Sigmoid colon (tissue), 7 donors: Measurements from ENCODE around the gene EHMT2. TPM values are rescaled to one million over a fixed set of nuclear protein-coding genes. Genes with fewer than 3 reads are reported as not detected.
A peak's percentile ranks its signal among the peaks of the same experiment; 100 is the strongest.

ENCODE experiments used
- DNase-seq: peaks from one replicate; pipeline ENCODE4 v3.0.0-alpha.2; 2019
- H3K27ac ChIP-seq, 4 donors: fragments of 200-600 bp; sonication (generic); one replicate each; pipeline ENCODE4 v1.5.1; 2016 to 2019; ENCODE audit warnings: mild to moderate bottlenecking in 1 of 4
- H3K27me3 ChIP-seq, 3 donors: fragments of 200-600 bp; sonication (generic); one replicate each; pipeline ENCODE4 v1.5.1; 2019; ENCODE audit warnings: mild to moderate bottlenecking in 1 of 3
- H3K36me3 ChIP-seq, 4 donors: fragments of 200-600 bp; sonication (generic); one replicate each; pipeline ENCODE4 v1.5.1; 2016 to 2019
- H3K4me1 ChIP-seq, 4 donors: fragments of 200-600 bp; sonication (generic); one replicate each; pipeline ENCODE4 v1.5.1; 2017 to 2019
- H3K4me3 ChIP-seq, 4 donors: fragments of 200-600 bp; sonication (generic); one replicate each; pipeline ENCODE4 v1.5.1; 2017 to 2019; ENCODE audit warnings: mild to moderate bottlenecking in 2 of 4, moderate library complexity in 1 of 4
- H3K9me3 ChIP-seq, 4 donors: fragments of 200-600 bp in 3 of 4; sonication (generic) in 3 of 4; one replicate each; pipeline versions ENCODE4 v1.5.1 to v1.6.1; 2013 to 2019
- EP300 ChIP-seq, 4 donors: sonication (generic); formaldehyde crosslinking; IDR thresholded peaks; one replicate each; pipeline ENCODE4 v1.6.1; 2017; ENCODE audit warnings: antibody characterized with exemption in 4 of 4
- POLR2A ChIP-seq, 2 donors: fragments of 450-650 bp; IDR thresholded peaks; one replicate each; pipeline ENCODE4 v1.6.1; 2016; ENCODE audit warnings: antibody characterized with exemption in 2 of 2, mild to moderate bottlenecking in 2 of 2, moderate library complexity in 2 of 2
- POLR2AphosphoS5 ChIP-seq, 4 donors: sonication (generic); formaldehyde crosslinking; IDR thresholded peaks; one replicate each; pipeline ENCODE4 v1.6.1; 2017; ENCODE audit warnings: antibody characterized with exemption in 4 of 4
- WGBS, 2 donors: extraction: QIAGEN DNeasy Blood & Tissue Kit; methylation state at CpG; one replicate each; pipeline ENCODE4 v1.1.7; 2013; 5-methylcytosine and 5-hydroxymethylcytosine counted together
- intact Hi-C: fragments of 100-400 bp; cut with DNase I; formaldehyde crosslinking; loops from one replicate; pipeline ENCODE4 v1.15.1; 2023
- polyA plus RNA-seq, 3 donors: library from polyadenylated mRNA; stranded (reverse); fragments of 200-250 nt; gene quantifications; one replicate each; pipeline ENCODE4 v1.2.3, GENCODE V29; 2013
- total RNA-seq, 4 donors: library from RNA; depleted of rRNA; stranded (reverse); fragments of >200 nt; gene quantifications; one replicate each; pipeline ENCODE4 v1.1.0, GENCODE V29; 2016
- TF ChIP-seq, protein P1 (sequence below), 4 experiments: fragments of 450-650 bp in 3 of 4; fragments of 200-600 bp in 1 of 4; IDR thresholded peaks; one replicate each; pipeline ENCODE4 v1.5.1; 2016 to 2019; ENCODE audit warnings: antibody characterized with exemption in 4 of 4, mild to moderate bottlenecking in 3 of 4, moderate library complexity in 2 of 4
- donor health status: healthy with polysubstance abuse.
- donor health status: Bipolar disorder and iron deficiency.
- donor health status: healthy.

Gene EHMT2
- total and polyA plus RNA-seq, 7 donors, result 11.8 to 45.0 (median 33.2) TPM

DNA sequence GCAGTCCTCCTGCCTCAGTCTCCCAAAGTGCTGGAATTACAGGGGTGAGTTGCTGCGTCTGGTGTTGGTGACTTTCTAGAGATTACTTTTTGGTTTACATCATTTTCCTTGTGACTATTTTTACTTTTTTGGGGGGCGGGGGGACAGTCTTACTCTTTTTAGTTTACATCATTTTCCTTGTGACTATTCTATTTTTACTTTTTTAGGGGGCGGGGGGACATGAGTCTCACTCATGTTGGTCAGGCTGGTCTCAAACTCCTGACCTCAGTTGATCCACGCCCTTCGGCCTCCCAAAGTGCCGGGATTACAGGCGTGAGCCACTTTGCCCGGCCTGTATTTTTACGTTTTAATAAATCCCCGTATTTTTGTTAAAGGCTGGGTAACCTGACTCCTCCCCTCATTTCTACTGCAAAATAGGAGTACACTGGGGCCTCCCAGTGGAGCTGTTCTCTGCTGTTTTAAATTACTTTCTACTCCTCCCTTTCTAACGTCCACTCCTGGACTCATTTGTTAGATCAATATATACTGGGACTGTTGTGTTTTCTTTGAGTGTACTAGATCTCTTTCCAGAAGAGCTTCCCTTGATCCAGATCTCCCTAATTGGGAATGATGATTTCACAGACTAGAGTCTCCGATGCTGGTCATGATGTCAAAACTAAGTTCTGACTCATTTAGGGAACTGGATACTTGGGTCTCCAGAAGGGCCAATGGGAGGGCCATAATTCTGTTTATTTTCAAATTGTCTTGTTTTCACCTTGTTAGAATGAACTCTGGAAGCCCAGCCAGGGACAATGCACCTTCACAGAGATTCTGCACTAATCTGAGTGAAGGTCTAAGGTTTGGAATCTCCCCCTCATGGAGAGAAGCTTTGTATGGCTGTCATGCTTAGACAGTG is 60.8 kb downstream of the EHMT2 start:
- no peak for TF ChIP-seq POLR2AphosphoS5 (IDR thresholded peaks at IDR 0.05)
- no peak for TF ChIP-seq POLR2A (IDR thresholded peaks at IDR 0.05)
- TF ChIP-seq, protein P1, sequence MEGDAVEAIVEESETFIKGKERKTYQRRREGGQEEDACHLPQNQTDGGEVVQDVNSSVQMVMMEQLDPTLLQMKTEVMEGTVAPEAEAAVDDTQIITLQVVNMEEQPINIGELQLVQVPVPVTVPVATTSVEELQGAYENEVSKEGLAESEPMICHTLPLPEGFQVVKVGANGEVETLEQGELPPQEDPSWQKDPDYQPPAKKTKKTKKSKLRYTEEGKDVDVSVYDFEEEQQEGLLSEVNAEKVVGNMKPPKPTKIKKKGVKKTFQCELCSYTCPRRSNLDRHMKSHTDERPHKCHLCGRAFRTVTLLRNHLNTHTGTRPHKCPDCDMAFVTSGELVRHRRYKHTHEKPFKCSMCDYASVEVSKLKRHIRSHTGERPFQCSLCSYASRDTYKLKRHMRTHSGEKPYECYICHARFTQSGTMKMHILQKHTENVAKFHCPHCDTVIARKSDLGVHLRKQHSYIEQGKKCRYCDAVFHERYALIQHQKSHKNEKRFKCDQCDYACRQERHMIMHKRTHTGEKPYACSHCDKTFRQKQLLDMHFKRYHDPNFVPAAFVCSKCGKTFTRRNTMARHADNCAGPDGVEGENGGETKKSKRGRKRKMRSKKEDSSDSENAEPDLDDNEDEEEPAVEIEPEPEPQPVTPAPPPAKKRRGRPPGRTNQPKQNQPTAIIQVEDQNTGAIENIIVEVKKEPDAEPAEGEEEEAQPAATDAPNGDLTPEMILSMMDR (IDR thresholded peaks at IDR 0.05), result no peak
- TF ChIP-seq EP300 (IDR thresholded peaks at IDR 0.05), result no peak
- 9 to 14% methylated on average over 12 of the region's 12 CpGs for WGBS, 2 donors
- peaks cover 18 to 51% (median 34%) of the 10 kb centered on the region in 4 donors for H3K36me3 ChIP-seq
- H3K4me3 ChIP-seq, result peak overlapping the region in 3 of 4 donors; percentile 66 to 85 (median 83)
- no peak for DNase-seq
- H3K27ac ChIP-seq, result peak overlapping the region; percentile 90 to 96 (median 94)
- intact Hi-C loops, result loop anchor here (2.0 to 10.0 kb wide), 3 partner anchors 60 to 292 kb away; partner anchors contain the start of genes ATP6V1G2, DDX39B, EHMT2 and NELFE
- H3K4me1 ChIP-seq, result peaks cover 0 to 54% (median 46%) of the 10 kb centered on the region in 4 donors
- H3K27me3 ChIP-seq, result no peaks in the 10 kb centered on the region
- no peaks in the 10 kb centered on the region for H3K9me3 ChIP-seq

DNA sequence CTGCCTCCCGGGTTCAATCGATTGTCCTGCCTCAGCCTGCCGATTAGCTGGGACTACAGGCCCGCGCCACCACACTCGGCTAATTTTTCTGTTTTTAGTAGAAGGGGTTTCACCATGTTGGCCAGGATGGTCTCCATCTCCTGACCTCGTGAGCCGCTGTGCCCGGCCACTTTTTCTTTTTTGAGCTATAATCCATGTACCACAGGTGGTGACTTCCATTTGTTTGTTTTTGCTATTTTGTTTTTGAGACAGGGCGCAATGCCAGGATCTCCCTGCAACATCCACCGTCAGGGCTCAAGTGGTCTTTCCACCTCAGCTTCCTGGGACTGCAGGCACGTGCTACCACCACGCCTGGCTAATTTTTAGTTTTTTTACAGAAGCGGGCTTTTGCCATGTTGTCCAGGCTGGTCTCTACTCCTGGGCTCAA is 61.4 kb downstream of the EHMT2 start:
- no peak for DNase-seq
- WGBS, 2 donors, result 3 to 10% methylated on average over 14 of the region's 14 CpGs
- Histone ChIP-seq H3K27ac (peak overlapping the region; percentile 90 to 96 (median 94)), H3K4me3 (peak overlapping the region in 3 of 4 donors; percentile 66 to 85 (median 83)), H3K27me3 (no peaks in the 10 kb centered on the region), H3K36me3 (peaks cover 18 to 46% (median 32%) of the 10 kb centered on the region in 4 donors), H3K4me1 (peaks cover 0 to 61% (median 53%) of the 10 kb centered on the region in 4 donors), H3K9me3 (no peaks in the 10 kb centered on the region)
- TF ChIP-seq, protein P1 (IDR thresholded peaks at IDR 0.05), result no peak
- TF ChIP-seq EP300 (IDR thresholded peaks at IDR 0.05), result no peak
- TF ChIP-seq POLR2A (IDR thresholded peaks at IDR 0.05), result no peak
- no peak for TF ChIP-seq POLR2AphosphoS5 (IDR thresholded peaks at IDR 0.05)
- intact Hi-C loops, result loop anchor here (2.0 to 10.0 kb wide), 3 partner anchors 61 to 291 kb away; partner anchors contain the start of genes ATP6V1G2, DDX39B, EHMT2 and NELFE

DNA sequence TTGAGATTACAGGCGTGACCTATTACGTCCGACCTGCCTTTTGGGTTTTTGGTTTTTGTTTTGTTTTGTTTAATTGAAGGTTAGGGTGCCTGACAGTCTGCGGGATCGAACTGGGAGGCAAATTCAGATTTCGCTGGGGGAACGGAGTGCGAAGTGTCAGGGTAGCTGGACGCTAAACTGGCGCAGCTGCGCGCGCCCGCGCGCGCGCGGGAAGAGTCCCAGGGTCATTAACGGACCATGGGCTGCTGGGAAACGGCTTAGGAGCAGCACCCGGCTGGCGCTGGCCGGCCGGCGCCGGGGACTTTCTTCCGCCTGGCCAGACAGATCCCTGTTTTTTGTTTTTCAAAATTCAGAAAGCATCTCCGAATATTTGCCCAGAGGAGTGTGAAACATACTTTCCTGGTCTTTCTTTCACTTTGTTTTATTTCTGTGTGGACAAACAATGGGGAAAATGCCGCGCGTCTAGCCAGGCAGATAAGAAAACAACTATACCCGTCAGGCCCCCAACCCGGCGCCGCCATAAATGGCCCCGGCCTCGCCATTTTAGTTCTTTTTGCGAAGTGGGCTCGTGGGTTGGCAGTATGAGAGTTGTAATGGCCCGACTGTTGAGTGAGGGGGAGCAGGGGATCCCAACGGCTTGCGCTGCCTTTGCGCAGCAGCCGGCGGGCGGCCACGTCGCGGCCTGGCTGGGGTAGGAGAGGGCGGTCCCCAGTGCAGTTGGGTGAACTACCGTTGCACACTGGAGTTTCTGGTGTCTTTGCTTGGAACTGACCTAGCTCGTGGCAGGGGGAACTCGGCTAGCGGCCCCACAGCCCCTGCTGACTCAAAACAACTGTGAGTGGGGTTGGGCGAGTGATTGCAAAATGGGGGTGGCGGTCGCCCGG is 62.9 kb downstream of the EHMT2 start:
- Histone ChIP-seq H3K9me3 (no peaks in the 10 kb centered on the region), H3K4me3 (peak overlapping the region; percentile 63 to 85 (median 74)), H3K4me1 (peaks cover 0 to 67% (median 59%) of the 10 kb centered on the region in 4 donors), H3K27me3 (no peaks in the 10 kb centered on the region), H3K27ac (peak overlapping the region; percentile 90 to 96 (median 94)), H3K36me3 (peaks cover 14 to 31% (median 21%) of the 10 kb centered on the region in 4 donors)
- TF ChIP-seq POLR2AphosphoS5 (IDR thresholded peaks at IDR 0.05) (peak; percentile 65 to 85 (median 80)), POLR2A (IDR thresholded peaks at IDR 0.05) (peak; percentile 42 to 70), EP300 (IDR thresholded peaks at IDR 0.05) (peak in 2 of 4 donors; percentile 55 to 59)
- TF ChIP-seq, protein P1 (IDR thresholded peaks at IDR 0.05), result no peak
- DNase-seq, result peak; percentile 93
- intact Hi-C loops, result loop anchor here (1.0 to 10.0 kb wide), 3 partner anchors 28 to 290 kb away; partner anchors contain the start of genes ATP6V1G2, DDX39B, NELFE and NEU1
- WGBS, 2 donors, result 0 to 1% methylated on average over 59 of the region's 59 CpGs
